Right kidney (tissue), 9 donors: ENCODE results near the gene ANKS1A.
A peak's percentile ranks its signal among the peaks of the same experiment; 100 is the strongest.
"Not testable (repeated sequence)": the region's sequence is repeated elsewhere in the genome, so short reads cannot be mapped to it uniquely, and the experiment has no call there.

Experiments used
- DNase-seq: peaks from one replicate; pipeline ENCODE4 v3.0.0-alpha.2; 2016
- long read RNA-seq, 8 donors: transcript quantifications; one replicate each; lab custom pipeline, GENCODE V29; 2026

ANKS1A gene
- long read RNA-seq, donor 1, result 0 reads
- long read RNA-seq, donor 2, result 0 reads
- long read RNA-seq, donor 3, result 0 reads
- long read RNA-seq, donor 4, partial matches to known transcripts, result 76 of 76 reads
- long read RNA-seq, donor 4, other reads (novel, unspliced or antisense), result 0 of 76 reads
- long read RNA-seq, donor 5, full-length matches to known transcripts, result 1 of 1 reads
- long read RNA-seq, donor 5, partial matches to known transcripts, result 0 of 1 reads
- long read RNA-seq, donor 5, other reads (novel, unspliced or antisense), result 0 of 1 reads
- long read RNA-seq, donor 6, partial matches to known transcripts, result 29 of 29 reads
- long read RNA-seq, donor 6, other reads (novel, unspliced or antisense), result 0 of 29 reads
- long read RNA-seq, donor 7, full-length matches to known transcripts, result 1 of 1 reads
- long read RNA-seq, donor 7, partial matches to known transcripts, result 0 of 1 reads
- long read RNA-seq, donor 7, other reads (novel, unspliced or antisense), result 0 of 1 reads
- long read RNA-seq, donor 8, result 0 reads

DNA sequence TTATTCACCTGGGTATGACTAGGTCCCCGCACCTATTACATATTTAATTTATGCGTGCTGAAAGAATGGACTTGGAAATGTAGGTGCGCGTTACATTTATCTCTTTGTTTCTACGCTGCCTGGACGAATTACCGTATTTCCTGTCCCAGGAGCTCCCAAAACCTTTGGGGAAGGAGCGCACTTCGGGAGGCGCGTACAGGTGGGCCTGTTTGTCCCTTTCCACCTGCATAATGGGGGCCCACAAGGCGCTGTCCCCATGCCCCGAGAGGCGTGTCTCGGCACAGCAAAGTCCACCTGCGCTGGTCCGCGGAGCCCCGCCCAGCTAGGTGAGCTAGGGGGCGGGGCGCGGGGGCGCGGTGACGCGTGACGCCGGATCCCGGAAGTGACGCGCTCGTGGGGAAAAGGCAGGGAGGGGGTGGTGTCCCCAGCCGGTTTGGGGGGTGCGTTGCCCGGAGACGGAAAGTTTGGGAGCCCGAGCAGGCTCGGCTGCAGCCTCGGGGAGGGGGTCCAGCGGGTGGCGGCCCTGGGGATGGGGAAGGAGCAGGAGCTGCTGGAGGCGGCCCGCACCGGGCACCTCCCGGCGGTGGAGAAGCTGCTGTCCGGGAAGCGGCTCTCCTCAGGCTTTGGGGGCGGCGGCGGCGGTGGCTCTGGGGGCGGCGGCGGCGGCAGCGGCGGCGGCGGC is at the start of gene ANKS1A:
ANKS1A (plus strand) TSS at position 382 of the 682 bp plus-strand sequence; CDS start at position 530, 148 bp downstream.
- peak; percentile 89 for DNase-seq

DNA sequence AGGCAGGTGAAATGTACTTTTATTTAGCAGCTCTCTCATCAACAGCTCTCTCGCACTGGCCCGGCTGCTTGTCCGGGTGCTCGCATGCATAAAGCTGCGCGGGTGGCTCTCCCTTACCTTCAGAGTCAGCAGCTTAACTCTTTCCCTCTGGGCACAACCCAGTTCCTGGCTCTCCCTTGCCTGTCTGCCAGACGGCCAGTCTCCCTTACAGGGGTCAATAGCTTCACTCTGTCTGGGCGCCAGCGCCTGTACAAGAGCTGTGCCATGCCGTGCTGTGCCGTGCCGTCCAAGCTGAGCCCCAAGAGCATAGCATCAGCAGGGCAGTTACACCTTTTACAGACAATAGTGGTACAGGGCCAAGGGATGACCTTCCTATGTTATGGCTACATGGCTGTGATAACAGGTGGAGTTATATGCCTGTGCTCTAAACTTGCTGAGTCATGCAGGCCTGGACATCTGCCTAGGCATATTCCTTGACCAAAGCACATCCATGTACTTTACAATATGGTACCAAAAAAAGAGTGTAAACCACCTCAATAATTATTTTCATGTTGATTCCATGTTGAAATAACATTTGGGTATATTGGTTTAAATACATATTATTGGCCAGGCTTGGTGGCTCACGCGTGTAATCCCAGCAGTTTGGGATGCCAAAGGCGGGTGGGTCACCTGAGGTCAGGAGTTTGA is 49.2 kb upstream of the ANKS1A start:
- DNase-seq, result no peak

- not testable (repeated sequence) for DNase-seq
These were observed 40.0 kb upstream of the ANKS1A start for GRCh38 chr6:34849066-34849465.

GRCh38 chr6:34851361-34851760 is 37.7 kb upstream of the ANKS1A start:
- no peak for DNase-seq

DNA sequence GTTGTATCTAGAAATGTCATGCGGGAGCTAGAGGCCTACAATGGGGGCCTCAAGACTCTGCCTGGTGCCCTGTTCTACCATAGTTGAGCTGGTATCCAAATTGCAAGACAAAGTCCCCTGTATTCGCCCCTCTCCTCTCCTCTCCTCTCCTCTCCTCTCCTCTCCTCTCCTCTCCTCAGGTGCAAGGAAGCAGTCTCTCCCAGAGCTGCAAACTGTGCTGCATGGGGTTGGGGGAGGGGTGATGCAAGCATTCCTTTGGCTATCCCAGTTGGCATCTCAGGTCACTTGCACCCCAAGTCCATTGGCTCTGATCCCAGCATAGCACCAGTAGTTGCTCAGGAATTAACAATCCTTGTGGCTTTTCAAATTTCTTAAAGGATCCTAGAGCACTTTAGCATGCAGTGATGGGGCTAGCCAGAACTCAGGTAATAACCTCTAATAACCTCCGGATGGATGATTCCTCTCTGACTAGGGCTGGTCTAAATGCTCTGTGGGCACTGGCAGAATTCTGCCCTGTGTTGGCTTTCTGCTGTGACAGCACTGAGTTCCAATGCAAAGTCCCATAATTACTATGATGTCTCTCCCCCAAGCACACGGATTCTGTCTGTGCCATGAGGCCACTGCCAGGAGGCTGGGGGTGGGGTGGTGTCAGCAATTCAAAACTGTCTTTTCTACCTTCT is 36.5 kb upstream of the ANKS1A start:
- no peak for DNase-seq

- no peak for DNase-seq
These were observed 33.6 kb upstream of the ANKS1A start for GRCh38 chr6:34855463-34855862.

DNA sequence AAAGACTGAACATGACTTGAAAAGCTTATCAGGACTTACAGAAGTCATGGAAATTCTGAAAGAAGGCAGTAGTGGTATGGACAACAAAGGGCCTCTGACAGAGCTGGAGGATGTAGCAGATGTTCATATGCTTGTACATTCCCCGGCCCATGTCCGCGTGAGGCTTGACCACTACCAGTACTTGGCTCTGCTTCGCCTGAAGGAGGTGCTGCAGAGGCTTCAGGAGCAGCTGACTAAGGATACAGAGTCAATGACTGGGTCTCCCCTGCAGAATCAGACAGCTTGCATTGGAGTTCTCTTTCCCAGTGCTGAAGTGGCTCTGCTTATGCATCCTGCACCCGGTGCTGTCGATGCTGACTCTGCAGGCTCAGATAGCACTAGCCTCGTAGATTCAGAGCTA is 30.4 kb upstream of the ANKS1A start:
- no peak for DNase-seq

- no peak for DNase-seq
These were observed 29.1 kb upstream of the ANKS1A start for GRCh38 chr6:34859951-34860350.

GRCh38 chr6:34860776-34861175 is 28.3 kb upstream of the ANKS1A start:
- no peak for DNase-seq

DNA sequence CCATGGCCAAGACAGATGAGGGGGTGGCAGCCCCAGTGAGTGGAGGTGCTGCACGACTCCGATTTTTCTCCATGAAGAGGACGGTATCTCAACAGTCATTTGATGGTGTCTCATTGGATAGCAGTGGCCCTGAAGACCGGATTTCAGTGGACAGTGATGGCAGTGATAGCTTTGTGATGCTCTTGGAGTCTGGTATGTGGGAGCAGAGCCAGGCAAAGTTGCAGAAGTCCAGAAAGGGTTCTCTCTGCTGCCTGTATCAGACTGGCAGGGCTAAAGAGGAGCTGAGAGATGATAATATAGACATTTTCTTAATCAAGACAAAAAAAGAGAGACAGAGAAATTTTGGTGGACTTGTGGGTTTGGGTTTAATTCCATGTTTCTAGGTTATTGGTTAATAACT is 25.0 kb upstream of the ANKS1A start:
- no peak for DNase-seq

GRCh38 chr6:34865107-34865506 is 23.9 kb upstream of the ANKS1A start:
- DNase-seq, result no peak

DNA sequence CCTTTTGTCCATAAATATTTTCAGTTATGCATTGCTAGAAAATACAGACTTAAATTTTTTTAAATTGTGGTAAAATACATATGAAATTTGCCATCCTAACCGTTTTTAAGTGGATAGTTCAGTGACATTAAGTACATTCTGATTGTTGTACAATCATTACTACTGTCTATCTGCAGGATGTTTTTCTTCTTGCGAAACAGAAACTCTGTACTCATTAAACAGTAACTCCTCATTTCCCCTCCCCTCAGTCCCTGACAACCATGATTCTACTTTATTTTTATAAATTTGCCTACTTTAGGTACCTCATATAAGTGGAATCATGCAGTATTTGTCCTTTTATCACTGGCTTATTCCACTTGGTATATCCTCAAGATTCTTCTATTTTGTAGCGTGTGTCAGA is 22.5 kb upstream of the ANKS1A start:
- no peak for DNase-seq

DNA sequence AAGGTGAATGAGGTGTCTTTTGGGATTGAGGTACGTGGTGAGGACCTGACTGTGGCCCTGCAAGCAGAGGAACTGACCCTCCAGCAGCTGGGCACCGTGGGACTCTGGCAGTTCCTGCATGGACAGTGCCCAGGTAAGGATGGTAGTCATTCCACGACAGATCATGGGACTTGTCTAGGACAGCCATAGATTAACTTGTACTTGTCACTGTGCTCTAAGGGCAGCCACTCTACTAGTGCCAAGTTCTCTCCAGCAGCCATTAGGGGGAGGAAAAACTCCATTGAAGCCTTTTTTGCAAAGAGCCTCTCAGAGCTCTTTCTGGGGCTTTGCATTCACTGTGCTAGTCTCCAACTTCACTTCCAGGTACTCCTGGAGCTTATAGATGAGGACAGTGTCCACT is 21.6 kb upstream of the ANKS1A start:
- DNase-seq, result no peak

DNA sequence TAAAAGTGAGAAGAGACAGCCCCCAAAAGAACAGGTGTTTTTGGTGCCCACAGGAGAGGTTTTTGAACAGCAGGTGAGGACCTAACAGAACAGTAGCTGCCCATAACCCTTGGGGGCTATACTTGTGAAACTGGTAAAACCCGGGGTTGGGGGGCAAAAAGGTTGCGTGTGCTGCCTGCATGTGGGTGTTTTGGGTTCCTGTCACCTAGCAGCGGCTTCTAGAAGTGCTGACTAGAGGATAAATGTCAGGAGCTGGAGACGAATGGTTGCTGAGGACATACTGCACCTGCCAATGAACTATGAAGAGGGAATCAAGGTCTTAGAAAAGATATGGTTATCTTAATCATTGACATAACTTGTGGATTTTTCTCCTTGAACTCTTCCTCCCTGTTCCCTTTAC is 17.2 kb upstream of the ANKS1A start:
- DNase-seq, result no peak

- DNase-seq, result no peak
These were observed 16.7 kb upstream of the ANKS1A start for GRCh38 chr6:34872332-34872731.

DNA sequence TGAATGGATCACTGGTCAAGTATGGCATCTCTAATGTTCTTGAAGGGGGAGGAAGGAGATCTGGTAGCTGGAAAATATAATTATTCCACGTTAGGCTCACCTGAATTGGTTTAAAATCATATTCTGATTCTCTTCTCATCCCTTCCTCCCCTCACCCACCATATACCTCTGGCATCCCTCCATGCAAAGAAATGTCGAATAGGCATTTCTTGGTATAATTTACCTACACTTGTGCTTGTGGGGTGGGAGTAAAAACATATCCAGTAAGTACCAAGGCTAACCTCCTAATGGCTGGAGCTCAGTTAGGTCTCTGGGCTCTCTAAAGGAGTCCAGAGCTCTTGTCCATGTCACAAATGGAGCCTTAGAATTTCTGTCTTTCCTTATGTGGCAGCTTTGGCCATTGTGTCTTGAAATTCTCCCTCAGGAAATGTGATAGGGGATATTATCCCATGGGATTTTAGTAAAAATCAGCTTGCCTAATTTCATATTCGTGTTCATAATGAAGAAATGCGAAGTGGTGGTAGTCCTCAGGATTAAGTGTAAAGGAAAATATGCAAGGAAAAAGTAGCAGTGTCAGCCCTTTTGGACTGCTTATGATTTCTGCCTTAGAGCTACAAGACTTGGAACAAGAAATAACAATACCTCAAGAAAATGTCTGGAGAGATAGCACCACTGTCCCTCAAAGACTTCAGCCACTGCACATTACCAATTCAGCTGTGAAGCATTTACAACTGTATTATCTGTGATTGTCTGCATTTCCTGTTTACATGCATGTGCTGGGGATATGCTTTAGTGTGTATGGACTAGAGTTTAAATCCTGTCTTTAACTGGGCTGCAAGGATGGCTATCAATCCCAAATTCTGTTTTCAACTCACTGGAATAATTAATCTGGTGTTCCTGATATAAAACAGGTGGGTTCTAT is 13.5 kb upstream of the ANKS1A start:
- no peak for DNase-seq

GRCh38 chr6:34876472-34876871 is 12.6 kb upstream of the ANKS1A start:
- DNase-seq, result no peak

- no peak for DNase-seq
These were observed 11.8 kb upstream of the ANKS1A start for GRCh38 chr6:34877259-34877658.

GRCh38 chr6:34877869-34878485 is 11.1 kb upstream of the ANKS1A start:
- no peak for DNase-seq

- DNase-seq, result not testable (repeated sequence)
These were observed 5.0 kb upstream of the ANKS1A start for GRCh38 chr6:34884073-34884472.

DNA sequence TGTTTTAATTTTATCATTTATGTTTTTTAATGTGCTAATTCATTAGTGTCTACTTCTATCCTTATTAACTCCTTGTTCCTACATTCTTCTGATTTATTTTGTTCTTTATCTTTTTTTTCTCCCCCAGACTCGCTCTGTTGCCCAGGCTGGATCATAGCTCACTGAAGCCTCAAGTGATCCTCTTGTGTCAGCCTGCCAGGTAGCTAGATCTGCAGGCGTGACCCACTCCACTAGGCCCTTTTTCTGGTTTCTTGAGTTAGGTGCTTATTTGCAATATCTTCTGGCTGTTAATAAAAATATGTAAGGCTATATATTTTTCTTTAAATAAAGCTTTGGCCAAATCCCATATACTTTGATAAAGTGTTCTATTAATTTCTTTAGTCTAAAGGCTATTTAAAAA is 4.1 kb upstream of the ANKS1A start:
- DNase-seq, result no peak
